Astrocyte of the cerebellum (primary cell): ENCODE measurements around the gene ALG12.
A peak's percentile ranks its signal among the peaks of the same experiment; 100 is the strongest.

Experiments used
- DNase-seq: peaks from one replicate; pipeline ENCODE4 v3.0.0-alpha.2; 2011; ENCODE audit warnings: low read depth
- H3K4me3 ChIP-seq: 2 replicates; pipeline ENCODE4 v1.5.1; 2011; ENCODE audit warnings: mild to moderate bottlenecking, low read depth, low read length, moderate library complexity
- in situ Hi-C: cut with HindIII; loops from 2 replicates; pipeline ENCODE4 v1.10.0; 2017; ENCODE audit warnings: low sequenced_read_pairs
- TF ChIP-seq, protein P1 (sequence below): IDR thresholded peaks from 2 replicates; pipeline ENCODE4 v1.5.1; 2012; ENCODE audit warnings: low read length, low read depth, moderate library complexity, mild to moderate bottlenecking; ENCODE audit errors: missing control alignments

The ALG12 gene

DNA sequence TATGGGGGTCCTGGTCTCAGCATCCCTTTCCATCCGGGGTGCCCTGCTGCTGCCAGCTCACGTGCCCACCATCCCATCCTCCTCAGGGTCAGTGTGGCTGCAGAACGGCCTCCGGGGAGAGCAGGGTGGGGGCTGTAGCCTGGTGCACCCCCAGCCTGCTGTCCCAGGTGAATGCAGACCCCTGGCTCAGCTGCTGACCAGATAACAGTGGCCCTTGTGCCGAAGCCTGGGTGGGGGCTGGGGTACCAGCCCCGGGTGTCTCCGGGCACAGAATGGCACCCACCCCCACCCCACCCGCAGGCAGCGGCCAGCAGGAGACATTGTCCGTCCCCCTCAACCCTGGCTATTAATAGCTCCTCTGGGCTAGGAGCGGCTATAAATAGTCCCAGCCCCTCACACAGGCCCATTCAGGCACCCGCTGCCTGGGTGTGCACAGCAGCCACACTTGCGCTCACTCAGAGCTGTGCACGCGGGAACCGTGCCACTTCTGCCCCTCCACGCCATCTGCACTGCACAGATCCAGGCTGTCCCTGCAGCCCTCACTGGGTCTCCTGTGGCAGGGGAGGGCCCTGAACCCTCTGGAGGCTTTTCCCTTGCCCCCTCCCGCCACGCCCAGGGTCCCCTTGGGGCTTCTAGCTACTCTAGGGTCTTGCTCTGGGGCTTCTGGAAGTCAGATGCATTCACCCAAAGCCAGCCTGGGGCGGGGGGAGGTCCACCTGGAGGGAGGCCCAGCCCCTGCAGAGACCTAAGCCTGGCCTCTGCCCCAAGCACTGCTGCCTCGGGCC is 18.9 kb upstream of the ALG12 start:
- H3K4me3 ChIP-seq: no peak overlapping the region
- DNase-seq: no peak
- TF ChIP-seq, protein P1, sequence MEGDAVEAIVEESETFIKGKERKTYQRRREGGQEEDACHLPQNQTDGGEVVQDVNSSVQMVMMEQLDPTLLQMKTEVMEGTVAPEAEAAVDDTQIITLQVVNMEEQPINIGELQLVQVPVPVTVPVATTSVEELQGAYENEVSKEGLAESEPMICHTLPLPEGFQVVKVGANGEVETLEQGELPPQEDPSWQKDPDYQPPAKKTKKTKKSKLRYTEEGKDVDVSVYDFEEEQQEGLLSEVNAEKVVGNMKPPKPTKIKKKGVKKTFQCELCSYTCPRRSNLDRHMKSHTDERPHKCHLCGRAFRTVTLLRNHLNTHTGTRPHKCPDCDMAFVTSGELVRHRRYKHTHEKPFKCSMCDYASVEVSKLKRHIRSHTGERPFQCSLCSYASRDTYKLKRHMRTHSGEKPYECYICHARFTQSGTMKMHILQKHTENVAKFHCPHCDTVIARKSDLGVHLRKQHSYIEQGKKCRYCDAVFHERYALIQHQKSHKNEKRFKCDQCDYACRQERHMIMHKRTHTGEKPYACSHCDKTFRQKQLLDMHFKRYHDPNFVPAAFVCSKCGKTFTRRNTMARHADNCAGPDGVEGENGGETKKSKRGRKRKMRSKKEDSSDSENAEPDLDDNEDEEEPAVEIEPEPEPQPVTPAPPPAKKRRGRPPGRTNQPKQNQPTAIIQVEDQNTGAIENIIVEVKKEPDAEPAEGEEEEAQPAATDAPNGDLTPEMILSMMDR: no peak
- in situ Hi-C loops: loop anchor here (10.0 kb wide), 1 partner anchor 78 kb away; the partner anchor contains the start of gene IL17REL

DNA sequence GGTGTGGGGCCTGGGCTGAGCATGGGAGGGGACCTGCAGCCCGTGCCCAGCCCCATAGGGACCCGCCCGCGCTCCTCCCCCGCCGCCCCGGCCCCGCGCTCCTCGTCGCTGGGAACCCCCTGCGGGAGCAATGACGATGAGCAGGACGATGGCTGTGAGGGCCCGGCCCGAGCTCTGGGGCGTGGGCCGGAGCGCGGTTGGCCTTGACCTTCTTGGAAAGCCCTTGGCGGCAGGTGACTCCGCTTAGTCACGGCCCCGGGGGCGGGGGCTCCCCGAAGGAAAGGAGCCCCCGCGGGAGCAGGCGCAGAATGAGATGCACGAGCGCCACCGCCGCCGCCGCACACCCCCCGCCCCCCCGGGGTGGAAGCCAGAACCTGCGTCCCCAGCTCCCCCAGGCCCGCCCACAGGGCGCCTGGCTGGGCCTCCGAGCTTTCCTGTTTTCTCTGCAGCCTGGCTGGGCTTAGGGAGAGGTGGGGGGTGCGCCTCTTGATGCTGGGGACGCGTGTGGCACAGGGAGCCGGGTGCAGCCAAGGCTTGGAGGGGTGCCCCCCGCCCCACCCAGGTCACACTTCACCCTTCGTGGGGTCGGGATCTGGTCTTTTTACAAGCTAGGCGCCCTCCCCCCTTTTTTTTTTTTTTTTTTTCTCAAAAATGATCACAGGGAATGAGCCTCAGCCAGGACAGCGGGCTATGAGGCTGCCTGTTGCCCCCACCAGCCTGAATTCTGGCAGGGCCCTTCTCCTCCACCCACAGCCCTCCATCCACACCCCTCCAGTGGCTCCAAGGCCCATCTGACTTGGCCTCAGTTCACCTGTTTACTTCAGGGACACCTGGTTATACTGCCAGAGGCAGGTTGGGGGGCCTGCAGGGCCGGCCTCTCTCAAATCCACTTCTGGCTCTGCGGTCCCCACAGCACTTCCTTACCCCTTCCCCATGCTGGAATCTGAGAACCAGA is 18.1 kb upstream of the ALG12 start:
- TF ChIP-seq, protein P1: no peak
- peak; percentile 13 for DNase-seq
- peak overlapping the region; percentile 30 for H3K4me3 ChIP-seq
- in situ Hi-C loops: loop anchor here (10.0 kb wide), 1 partner anchor 79 kb away; the partner anchor contains the start of gene IL17REL

DNA sequence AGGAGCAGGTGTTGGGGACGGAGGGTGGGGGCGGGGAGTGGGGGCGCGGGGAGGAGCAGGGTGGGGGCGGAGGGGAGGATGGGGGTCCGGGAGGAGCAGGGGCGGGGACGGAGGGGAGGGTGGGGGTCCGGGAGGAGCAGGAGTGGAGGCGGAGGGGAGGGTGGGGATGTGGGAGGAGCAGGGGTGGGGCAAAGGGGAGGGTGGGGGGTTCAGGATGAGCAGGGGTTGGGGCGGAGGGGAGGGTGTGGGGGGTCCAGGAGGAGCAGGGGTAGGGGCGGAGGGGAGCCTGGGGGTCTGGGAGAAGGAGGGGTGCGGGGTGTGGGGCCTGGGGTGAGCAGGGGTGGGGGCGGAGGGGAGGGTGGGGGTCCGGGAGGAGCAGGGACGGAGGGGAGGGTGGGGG is 17.3 kb upstream of the ALG12 start:
- TF ChIP-seq, protein P1: no peak
- in situ Hi-C loops: loop anchor here (10.0 kb wide), 1 partner anchor 79 kb away; the partner anchor contains the start of gene IL17REL
- no peak overlapping the region for H3K4me3 ChIP-seq
- no peak for DNase-seq

GRCh38 chr22:49934891-49935557 is 16.8 kb upstream of the ALG12 start:
- peak overlapping the region; percentile 37 for H3K4me3 ChIP-seq
- DNase-seq: no peak
- TF ChIP-seq, protein P1: no peak
- in situ Hi-C loops: loop anchor here (10.0 kb wide), 1 partner anchor 80 kb away; the partner anchor contains the start of gene IL17REL

GRCh38 chr22:49934160-49934890 is 16.1 kb upstream of the ALG12 start:
- in situ Hi-C loops: loop anchor here (10.0 kb wide), 1 partner anchor 80 kb away; the partner anchor contains the start of gene IL17REL
- TF ChIP-seq, protein P1: no peak
- DNase-seq: no peak
- H3K4me3 ChIP-seq: peak overlapping the region; percentile 37
